Right cardiac atrium (tissue), 5 donors: ENCODE data around the gene HTR2C. TPM values are rescaled to one million over a fixed set of nuclear protein-coding genes. Genes with fewer than 3 reads are reported as not detected.

Experiments
- ATAC-seq, 2 donors: fragments of 200-7000 bp; cut with Tn5 transposase; one replicate each; pipeline versions ENCODE4 v1.8.0 to v1.9.1; 2020; ENCODE audit warnings: moderate library complexity in 2 of 2, mild to moderate bottlenecking in 1 of 2
- DNase-seq, 3 donors: peaks; one replicate each; pipeline ENCODE4 v3.0.0-alpha.2; 2020
- H3K27ac ChIP-seq: one replicate; pipeline ENCODE4 v1.5.1; 2013; ENCODE audit warnings: mild to moderate bottlenecking, low read length, control low read depth, moderate library complexity
- H3K27me3 ChIP-seq: one replicate; pipeline ENCODE4 v1.6.1; 2013; ENCODE audit not compliant: control insufficient read depth, insufficient read depth
- H3K4me1 ChIP-seq: one replicate; pipeline ENCODE4 v1.6.1; 2013; ENCODE audit warnings: low read length; ENCODE audit not compliant: control insufficient read depth, insufficient read depth
- H3K4me3 ChIP-seq: one replicate; pipeline ENCODE4 v1.5.1; 2013; ENCODE audit warnings: low read length, control low read depth
- H3K9me3 ChIP-seq: one replicate; pipeline ENCODE4 v1.6.1; 2013; ENCODE audit warnings: low read length; ENCODE audit not compliant: control insufficient read depth
- WGBS: extraction: QIAGEN DNeasy Blood & Tissue Kit; methylation state at CpG from one replicate; pipeline ENCODE4 v1.1.7; 2013; 5-methylcytosine and 5-hydroxymethylcytosine counted together
- intact Hi-C, 4 donors: fragments of 100-400 bp; cut with DNase I; formaldehyde crosslinking; loops; one replicate each; pipeline versions ENCODE4 v1.11.0 to v1.14.0; 2022 to 2023
- polyA plus RNA-seq: library from polyadenylated mRNA; stranded (reverse); fragments of 200-250 nt; gene quantifications from one replicate; pipeline ENCODE4 v1.2.3, GENCODE V29; 2013
- total RNA-seq, 4 donors: library from RNA; stranded (reverse); fragmentation: NEBNext Ultra II Directional; extraction: Animal tissue kit (Norgen Biotek cat#: 25700); gene quantifications; one replicate each; pipeline ENCODE4 v1.2.1, GENCODE V29; 2021
- donor health status: healthy with polysubstance abuse.
- donor health status: DM: no; HTN: yes; CAD: no.
- donor health status: DM: no; HTN: no; CAD: no.
- donor health status: DM: no; HTN: yes; CAD: no; lungs with severe emphysema.
- donor health status: DM: yes; HTN: yes; CAD: no.

HTR2C gene
- total and polyA plus RNA-seq, 5 donors: not detected

DNA sequence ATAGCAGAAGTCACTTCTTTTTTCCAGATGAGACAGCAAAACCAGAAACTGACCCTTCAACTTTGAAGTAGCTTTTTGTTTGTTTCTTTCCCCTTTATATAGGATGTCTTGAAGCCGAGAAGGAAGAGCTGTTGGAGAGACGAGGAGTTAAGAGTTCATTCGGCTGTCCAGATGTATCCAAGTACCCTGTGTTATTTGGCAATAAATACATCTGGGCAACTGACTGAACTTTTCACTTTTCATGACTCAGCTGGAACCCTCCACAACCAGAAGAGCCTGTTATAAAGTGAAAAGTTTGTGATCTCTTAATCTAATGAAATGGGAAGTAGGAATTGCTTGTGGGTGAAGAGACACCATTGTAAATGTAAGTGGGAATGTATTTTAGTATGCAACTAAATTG lies 131.2 kb downstream of the HTR2C start:
- no peak for ATAC-seq
- Histone ChIP-seq H3K4me3 (no peak overlapping the region), H3K27ac (no peak overlapping the region), H3K9me3 (no peaks in the 10 kb centered on the region), H3K4me1 (no peaks in the 10 kb centered on the region), H3K27me3 (no peaks in the 10 kb centered on the region)
- WGBS: 63% methylated on average over 3 of the region's 3 CpGs
- DNase-seq: no peak
- intact Hi-C loops: no loop called here

DNA sequence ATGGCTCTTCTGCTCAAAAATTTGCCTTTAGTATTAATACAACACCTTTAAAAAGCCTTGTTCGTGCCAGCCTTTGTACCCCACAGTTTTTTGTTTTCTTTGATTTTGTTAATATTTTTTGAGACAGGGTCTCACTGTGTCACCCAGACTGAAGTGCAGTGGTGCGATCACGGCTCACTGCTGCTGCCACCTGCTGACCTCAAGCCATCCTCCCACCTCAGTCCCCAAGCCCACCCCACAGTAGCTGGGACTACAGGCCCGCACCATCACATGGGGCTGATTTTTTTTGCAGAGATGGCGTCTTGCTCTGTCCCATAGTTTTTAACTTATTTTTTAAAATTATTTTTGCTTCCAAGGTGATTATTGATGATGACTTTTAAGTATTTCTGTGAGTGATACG lies 134.0 kb downstream of the HTR2C start:
- ATAC-seq (no peak), DNase-seq (no peak)
- intact Hi-C loops: no loop called here
- Histone ChIP-seq H3K27ac (no peak overlapping the region), H3K4me3 (no peak overlapping the region), H3K27me3 (no peaks in the 10 kb centered on the region), H3K9me3 (no peaks in the 10 kb centered on the region), H3K4me1 (no peaks in the 10 kb centered on the region)
- 32% methylated on average over 6 of the region's 6 CpGs for WGBS

DNA sequence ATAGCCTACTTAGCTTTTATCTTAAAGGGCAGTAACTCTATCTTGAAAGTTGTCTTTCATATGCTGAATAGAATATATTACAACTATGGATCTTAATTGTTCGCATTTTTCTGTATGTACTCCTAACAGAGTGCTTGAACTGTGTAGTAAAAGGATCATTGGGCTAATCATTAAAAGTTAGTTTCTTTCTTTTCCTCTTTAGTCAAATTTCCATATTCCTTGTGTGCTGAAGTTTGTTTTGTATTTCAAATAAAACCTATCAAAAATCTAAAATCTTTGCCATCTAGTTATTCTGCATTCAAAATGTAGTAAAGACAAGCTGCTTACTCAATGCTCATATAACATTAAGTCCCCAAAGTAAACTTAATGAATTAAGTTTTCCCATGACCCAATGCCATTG lies 182.7 kb downstream of the HTR2C start:
- Histone ChIP-seq H3K27ac (no peak overlapping the region), H3K27me3 (no peaks in the 10 kb centered on the region), H3K4me1 (no peaks in the 10 kb centered on the region), H3K9me3 (no peaks in the 10 kb centered on the region), H3K4me3 (no peak overlapping the region)
- 81% methylated on average over 1 of the region's 1 CpG for WGBS
- ATAC-seq: no peak
- intact Hi-C loops: no loop called here
- no peak for DNase-seq

DNA sequence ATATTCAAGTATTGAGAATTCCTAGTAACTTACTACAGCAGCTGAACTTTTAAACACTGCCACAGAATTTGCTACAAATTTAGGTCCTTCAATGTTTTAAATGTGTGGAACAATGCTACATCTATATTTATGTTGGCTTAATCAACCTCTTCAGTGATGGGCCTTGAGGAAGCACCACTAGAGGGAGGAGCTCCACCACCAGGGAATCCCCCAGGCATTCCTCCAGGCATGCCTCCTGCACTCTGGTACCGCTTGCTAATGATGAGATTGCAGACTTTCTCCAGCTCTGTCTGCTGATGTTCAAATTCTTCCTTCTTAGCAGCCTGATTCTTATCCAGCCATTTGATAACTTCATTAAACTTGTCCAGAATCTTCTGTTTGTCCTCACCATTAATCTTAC lies 190.8 kb downstream of the HTR2C start:
- WGBS: 30% methylated on average over 1 of the region's 1 CpG
- no peak overlapping the region for H3K4me3 ChIP-seq
- no peaks in the 10 kb centered on the region for H3K4me1 ChIP-seq
- H3K27ac ChIP-seq: no peak overlapping the region
- no peak for ATAC-seq
- no peaks in the 10 kb centered on the region for H3K27me3 ChIP-seq
- intact Hi-C loops: no loop called here
- DNase-seq: no peak
- no peaks in the 10 kb centered on the region for H3K9me3 ChIP-seq

DNA sequence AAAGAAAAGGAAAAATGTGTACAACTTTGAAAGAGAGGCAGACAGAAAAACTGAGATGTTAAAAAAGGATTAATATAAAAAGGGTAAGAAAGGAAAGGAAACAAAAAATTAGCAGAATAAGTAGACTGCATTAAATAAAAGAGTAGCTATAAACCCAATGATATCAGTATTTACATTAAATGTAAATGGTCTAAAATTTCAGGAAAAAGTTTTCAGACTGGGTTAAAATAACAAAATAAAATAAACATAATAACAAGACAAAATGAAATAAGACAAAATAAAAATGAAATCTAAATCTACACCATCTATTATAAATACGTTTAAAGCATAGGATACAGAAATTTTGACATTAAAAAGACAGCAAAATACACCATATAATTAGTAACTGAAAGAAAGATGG lies 199.0 kb downstream of the HTR2C start:
- Histone ChIP-seq H3K27ac (no peak overlapping the region), H3K4me1 (no peaks in the 10 kb centered on the region), H3K4me3 (no peak overlapping the region), H3K27me3 (no peaks in the 10 kb centered on the region), H3K9me3 (no peaks in the 10 kb centered on the region)
- DNase-seq: no peak
- intact Hi-C loops: no loop called here
- no peak for ATAC-seq
- WGBS: 47% methylated on average over 1 of the region's 1 CpG

DNA sequence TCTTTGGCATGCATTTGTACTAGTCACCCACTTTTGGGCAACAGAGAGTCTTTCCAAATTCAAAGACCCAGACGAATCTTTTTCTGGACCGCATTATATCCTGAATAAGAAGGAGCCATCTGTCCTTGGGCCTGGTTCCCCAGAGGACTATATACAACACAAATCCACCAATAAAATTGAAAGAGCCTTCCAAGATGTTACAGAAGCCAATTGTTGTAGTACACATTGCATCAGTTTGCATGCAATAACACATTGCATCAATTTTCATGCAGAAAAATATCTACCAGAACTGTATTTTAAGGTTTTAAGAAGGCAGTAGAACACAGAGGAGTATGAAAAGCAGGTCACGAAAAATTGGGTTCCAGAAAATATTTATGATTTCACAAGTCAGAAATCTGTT lies 203.2 kb downstream of the HTR2C start:
- H3K27me3 ChIP-seq: no peaks in the 10 kb centered on the region
- no peak for DNase-seq
- H3K9me3 ChIP-seq: no peaks in the 10 kb centered on the region
- H3K4me3 ChIP-seq: no peak overlapping the region
- ATAC-seq: no peak
- WGBS: 78% methylated on average over 3 of the region's 3 CpGs
- no peak overlapping the region for H3K27ac ChIP-seq
- H3K4me1 ChIP-seq: no peaks in the 10 kb centered on the region
- intact Hi-C loops: no loop called here

DNA sequence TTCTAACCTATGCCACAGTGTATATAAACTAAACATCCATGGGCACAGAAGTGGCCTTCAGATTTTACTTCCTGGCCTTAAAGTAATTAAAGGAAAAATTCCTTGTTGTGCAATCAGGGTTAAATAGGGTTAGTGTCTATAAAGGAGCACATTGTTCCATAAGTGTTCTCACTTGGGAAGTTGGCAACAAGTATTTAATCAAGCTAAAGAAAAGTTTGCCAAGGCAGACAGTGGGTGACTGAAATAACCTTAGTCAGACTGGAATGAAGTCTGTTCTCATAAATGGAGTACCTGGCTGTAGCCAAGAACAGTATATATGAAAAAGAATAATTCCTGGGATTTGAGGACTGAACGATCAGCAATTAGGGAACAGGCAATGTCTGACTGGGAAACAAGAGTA lies 213.6 kb downstream of the HTR2C start:
- ATAC-seq (no peak), DNase-seq (no peak)
- no peaks in the 10 kb centered on the region for H3K4me1 ChIP-seq
- no peak overlapping the region for H3K27ac ChIP-seq
- H3K4me3 ChIP-seq: no peak overlapping the region
- no peaks in the 10 kb centered on the region for H3K27me3 ChIP-seq
- H3K9me3 ChIP-seq: no peaks in the 10 kb centered on the region
- WGBS: 70% methylated on average over 1 of the region's 1 CpG
- intact Hi-C loops: no loop called here

DNA sequence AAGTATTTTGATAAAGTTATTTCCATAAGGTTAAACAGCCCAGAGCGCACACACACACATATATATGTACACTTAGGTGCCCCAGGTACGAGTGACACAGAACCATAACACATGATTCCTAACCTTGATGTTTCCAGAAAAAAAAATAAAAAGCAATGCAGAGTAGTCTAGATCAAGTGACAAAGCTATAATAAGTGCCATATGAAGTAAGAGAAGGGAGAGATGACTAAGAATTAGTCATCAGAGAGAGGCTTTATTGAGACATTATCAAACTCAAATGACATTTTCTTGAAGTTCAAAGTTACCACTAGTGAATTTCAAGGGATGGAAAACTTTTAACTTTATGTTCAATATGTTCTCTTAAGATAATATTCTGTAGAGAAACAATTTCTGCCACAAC lies 215.0 kb downstream of the HTR2C start:
- Histone ChIP-seq H3K4me3 (no peak overlapping the region), H3K27me3 (no peaks in the 10 kb centered on the region), H3K9me3 (no peaks in the 10 kb centered on the region), H3K4me1 (no peaks in the 10 kb centered on the region), H3K27ac (no peak overlapping the region)
- WGBS: 80% methylated on average over 2 of the region's 2 CpGs
- DNase-seq: no peak
- no peak for ATAC-seq
- intact Hi-C loops: no loop called here

DNA sequence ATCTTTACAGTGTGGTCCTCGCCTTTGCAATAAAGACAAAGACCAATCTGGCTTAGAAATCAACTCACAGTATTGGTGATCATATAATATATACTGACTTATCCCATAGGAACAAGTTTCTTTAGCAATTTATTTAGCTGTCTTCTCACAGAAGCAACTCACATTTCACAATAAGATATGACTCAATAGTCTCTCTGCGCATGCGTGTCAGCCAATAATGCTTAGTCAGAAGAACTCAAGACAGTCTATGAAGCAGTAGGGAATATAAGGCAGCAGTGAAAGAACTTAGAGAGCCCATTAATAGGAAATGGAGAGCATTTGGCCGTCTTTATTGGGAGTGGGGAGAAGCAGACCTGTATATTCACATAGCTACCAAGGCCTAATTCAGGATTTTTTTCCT lies 216.8 kb downstream of the HTR2C start:
- intact Hi-C loops: no loop called here
- no peaks in the 10 kb centered on the region for H3K27me3 ChIP-seq
- DNase-seq (no peak), ATAC-seq (no peak)
- H3K4me1 ChIP-seq: no peaks in the 10 kb centered on the region
- H3K9me3 ChIP-seq: no peaks in the 10 kb centered on the region
- H3K4me3 ChIP-seq: no peak overlapping the region
- WGBS: 89% methylated on average over 4 of the region's 4 CpGs
- no peak overlapping the region for H3K27ac ChIP-seq

DNA sequence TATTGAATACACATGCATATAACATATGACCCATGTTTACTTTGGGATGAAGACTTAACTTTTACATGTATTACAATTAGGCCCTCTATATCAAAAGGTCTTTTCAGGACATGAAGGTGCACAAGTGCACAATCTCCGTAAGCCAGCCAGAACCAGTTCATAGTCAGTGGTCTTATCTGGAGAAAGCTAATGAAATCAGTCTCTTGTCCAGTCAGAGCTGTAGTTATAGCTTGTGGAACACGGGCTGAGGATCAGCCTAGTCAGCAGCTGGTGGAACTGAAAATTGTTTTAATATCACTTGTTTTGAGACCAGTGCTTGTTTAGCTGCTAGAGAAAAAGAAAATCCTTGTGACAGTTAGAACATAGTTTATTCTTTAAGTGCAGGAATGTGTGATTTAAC lies 235.6 kb downstream of the HTR2C start:
- no peaks in the 10 kb centered on the region for H3K9me3 ChIP-seq
- H3K4me1 ChIP-seq: no peaks in the 10 kb centered on the region
- 38% methylated on average over 2 of the region's 2 CpGs for WGBS
- H3K27me3 ChIP-seq: no peaks in the 10 kb centered on the region
- no peak overlapping the region for H3K4me3 ChIP-seq
- H3K27ac ChIP-seq: no peak overlapping the region
- intact Hi-C loops: no loop called here
- no peak for ATAC-seq
- no peak for DNase-seq

DNA sequence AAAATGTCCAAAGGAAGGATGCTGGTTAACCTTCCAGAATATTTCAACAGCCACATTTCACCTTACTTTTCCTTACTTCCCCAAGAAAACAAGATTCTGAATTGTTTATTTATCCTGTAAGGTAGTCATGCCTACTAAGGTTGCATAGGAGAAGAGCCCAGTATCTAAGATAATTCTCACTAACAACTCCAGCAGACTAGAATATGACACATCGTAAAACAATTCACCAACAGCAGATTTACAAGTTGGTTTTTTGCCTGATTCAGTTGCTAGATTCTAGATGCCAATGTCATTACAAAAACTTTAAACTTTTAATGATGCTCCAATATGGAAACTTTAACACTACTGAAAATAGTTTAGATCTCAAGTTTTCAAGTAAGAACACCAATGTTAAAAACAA lies 257.2 kb downstream of the HTR2C start:
- H3K27me3 ChIP-seq: no peaks in the 10 kb centered on the region
- ATAC-seq: no peak
- H3K4me1 ChIP-seq: no peaks in the 10 kb centered on the region
- no peak for DNase-seq
- no peak overlapping the region for H3K27ac ChIP-seq
- intact Hi-C loops: no loop called here
- H3K9me3 ChIP-seq: no peaks in the 10 kb centered on the region
- 89% methylated on average over 1 of the region's 1 CpG for WGBS
- no peak overlapping the region for H3K4me3 ChIP-seq

DNA sequence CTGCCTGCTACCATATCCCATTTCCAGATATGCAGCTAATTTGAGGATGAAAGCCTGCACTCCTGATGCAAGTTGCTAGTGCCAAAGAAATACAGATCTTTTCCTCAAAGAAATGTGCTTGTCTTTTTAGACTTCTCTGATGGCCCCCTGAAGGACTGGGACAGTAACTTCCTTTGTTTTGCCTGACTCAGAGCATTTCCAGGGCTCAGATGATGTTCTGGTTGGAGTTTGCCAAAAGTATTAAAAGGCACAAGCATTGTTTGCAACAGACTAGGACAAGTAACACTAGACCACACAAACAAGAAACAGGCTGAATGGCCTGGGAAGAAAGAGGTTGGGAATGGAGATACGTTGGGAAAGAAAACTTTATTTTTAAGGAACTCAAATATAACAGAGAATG lies 258.3 kb downstream of the HTR2C start:
- no peak overlapping the region for H3K4me3 ChIP-seq
- no peaks in the 10 kb centered on the region for H3K27me3 ChIP-seq
- H3K4me1 ChIP-seq: no peaks in the 10 kb centered on the region
- ATAC-seq: no peak
- DNase-seq: no peak
- WGBS: 31% methylated on average over 1 of the region's 1 CpG
- intact Hi-C loops: no loop called here
- no peak overlapping the region for H3K27ac ChIP-seq
- H3K9me3 ChIP-seq: no peaks in the 10 kb centered on the region
